PC-3 (cell line): Measurements from ENCODE around the gene MED28.

Experiments
- EZH2 ChIP-seq: fragments of 300-600 bp; sonication (generic); IDR thresholded peaks from one replicate; pipeline ENCODE4 v1.6.1; 2017; ENCODE audit warnings: antibody characterized with exemption, mild to moderate bottlenecking, low read length; ENCODE audit not compliant: unreplicated experiment
- EZH2phosphoT487 ChIP-seq: fragments of 300-600 bp; sonication (generic); IDR thresholded peaks from 2 replicates; pipeline ENCODE4 v1.6.1; 2018; ENCODE audit warnings: mild to moderate bottlenecking, antibody characterized with exemption, low read length, borderline replicate concordance
- TF ChIP-seq, protein P1 (sequence below): fragments of 300-600 bp; sonication (generic); conservative IDR thresholded peaks from 2 replicates; pipeline ENCODE4 v1.5.1; 2017; ENCODE audit warnings: antibody characterized with exemption, low read depth, mild to moderate bottlenecking, low read length

DNA sequence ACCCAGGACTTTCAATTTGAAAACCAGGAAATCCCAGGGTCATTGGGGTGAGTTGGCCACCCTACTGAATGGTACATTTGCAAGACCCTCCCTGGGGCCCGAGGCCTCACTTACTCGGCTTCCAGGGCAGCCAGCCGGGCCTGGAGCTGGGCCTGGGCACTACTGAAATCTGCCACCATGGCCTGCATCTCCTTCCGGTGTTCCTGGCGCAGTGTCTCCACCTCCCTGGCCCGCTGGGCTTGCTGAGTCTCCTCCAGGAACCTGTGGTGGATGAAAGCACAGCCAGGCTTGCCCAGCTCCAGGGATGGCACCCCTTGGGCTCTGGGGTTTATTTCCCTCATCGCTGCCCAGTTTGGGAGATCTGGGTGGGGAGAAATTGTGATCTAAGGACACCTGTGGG is 24.7 kb downstream of the MED28 start:
- TF ChIP-seq EZH2 (no peak), EZH2phosphoT487 (no peak)
- TF ChIP-seq, protein P1, sequence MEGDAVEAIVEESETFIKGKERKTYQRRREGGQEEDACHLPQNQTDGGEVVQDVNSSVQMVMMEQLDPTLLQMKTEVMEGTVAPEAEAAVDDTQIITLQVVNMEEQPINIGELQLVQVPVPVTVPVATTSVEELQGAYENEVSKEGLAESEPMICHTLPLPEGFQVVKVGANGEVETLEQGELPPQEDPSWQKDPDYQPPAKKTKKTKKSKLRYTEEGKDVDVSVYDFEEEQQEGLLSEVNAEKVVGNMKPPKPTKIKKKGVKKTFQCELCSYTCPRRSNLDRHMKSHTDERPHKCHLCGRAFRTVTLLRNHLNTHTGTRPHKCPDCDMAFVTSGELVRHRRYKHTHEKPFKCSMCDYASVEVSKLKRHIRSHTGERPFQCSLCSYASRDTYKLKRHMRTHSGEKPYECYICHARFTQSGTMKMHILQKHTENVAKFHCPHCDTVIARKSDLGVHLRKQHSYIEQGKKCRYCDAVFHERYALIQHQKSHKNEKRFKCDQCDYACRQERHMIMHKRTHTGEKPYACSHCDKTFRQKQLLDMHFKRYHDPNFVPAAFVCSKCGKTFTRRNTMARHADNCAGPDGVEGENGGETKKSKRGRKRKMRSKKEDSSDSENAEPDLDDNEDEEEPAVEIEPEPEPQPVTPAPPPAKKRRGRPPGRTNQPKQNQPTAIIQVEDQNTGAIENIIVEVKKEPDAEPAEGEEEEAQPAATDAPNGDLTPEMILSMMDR, result no peak
